Esophagus muscularis mucosa (tissue), 4 donors: ENCODE data around the gene DNMBP. TPM values are rescaled to one million over a fixed set of nuclear protein-coding genes. Genes with fewer than 3 reads are reported as not detected.

Experiments
- DNase-seq: peaks from one replicate; pipeline ENCODE4 v3.0.0-alpha.2; 2017; ENCODE audit errors: extremely low spot score
- H3K27ac ChIP-seq, 4 donors: fragments of 200-600 bp; sonication (generic); replicated peaks in 1 of 4; 1 replicate in 3 of 4; 2 replicates in 1 of 4; pipeline ENCODE4 v1.5.1; 2016 to 2019; ENCODE audit warnings: mild to moderate bottlenecking in 1 of 4
- H3K27me3 ChIP-seq, 4 donors: fragments of 200-600 bp; sonication (generic); one replicate each; pipeline versions ENCODE4 v1.5.1 to v1.6.0; 2016 to 2019
- H3K36me3 ChIP-seq, 4 donors: fragments of 200-600 bp; sonication (generic); one replicate each; pipeline ENCODE4 v1.5.1; 2016 to 2019
- H3K4me1 ChIP-seq, 4 donors: fragments of 200-600 bp; sonication (generic); one replicate each; pipeline ENCODE4 v1.5.1; 2016 to 2019
- H3K4me3 ChIP-seq, 4 donors: fragments of 200-600 bp; sonication (generic); 1 replicate in 2 of 4; 2 replicates in 2 of 4; pipeline ENCODE4 v1.5.1; 2016 to 2019; ENCODE audit warnings: mild to moderate bottlenecking in 4 of 4, moderate library complexity in 1 of 4
- H3K9me3 ChIP-seq, 4 donors: fragments of 200-600 bp; sonication (generic); 1 replicate in 3 of 4; 2 replicates in 1 of 4; pipeline ENCODE4 v1.5.1; 2016 to 2019
- CTCF ChIP-seq, 3 experiments: fragments of 200-600 bp in 2 of 3; fragments of 450-650 bp in 1 of 3; sonication (generic) in 2 of 3; IDR thresholded peaks; one replicate each; pipeline ENCODE4 v1.5.1; 2017 to 2019; ENCODE audit warnings: antibody characterized with exemption in 3 of 3, mild to moderate bottlenecking in 2 of 3, moderate library complexity in 1 of 3
- EP300 ChIP-seq: sonication (generic); formaldehyde crosslinking; IDR thresholded peaks from one replicate; pipeline ENCODE4 v1.6.1; 2017; ENCODE audit warnings: antibody characterized with exemption
- POLR2A ChIP-seq: fragments of 450-650 bp; IDR thresholded peaks from one replicate; pipeline ENCODE4 v1.6.1; 2017; ENCODE audit warnings: antibody characterized with exemption, moderate library complexity, mild to moderate bottlenecking, low read depth
- POLR2AphosphoS5 ChIP-seq, 2 donors: sonication (generic); formaldehyde crosslinking; IDR thresholded peaks; one replicate each; pipeline ENCODE4 v1.6.1; 2017; ENCODE audit warnings: antibody characterized with exemption in 2 of 2
- WGBS: methylation state at CpG from one replicate; pipeline ENCODE4 v1.1.5; 2018; 5-methylcytosine and 5-hydroxymethylcytosine counted together
- intact Hi-C: fragments of 100-400 bp; cut with DNase I; formaldehyde crosslinking; loops from one replicate; pipeline ENCODE4 v1.15.1; 2023
- total RNA-seq, 4 donors: library from RNA; depleted of rRNA; stranded (reverse); fragments of >200 nt; gene quantifications; one replicate each; pipeline versions ENCODE4 v1.1.0 to v1.2.1, GENCODE V29; 2016

DNMBP gene
- total RNA-seq, 4 donors from 2014 or later: 14.5 to 21.6 (median 17.4) TPM

GRCh38 chr10:99860466-99860865 is 149.3 kb downstream of the DNMBP start:
- H3K27me3 ChIP-seq: no peaks in the 10 kb centered on the region
- intact Hi-C loops: no loop called here
- H3K27ac ChIP-seq: no peak overlapping the region
- no peaks in the 10 kb centered on the region for H3K4me1 ChIP-seq
- WGBS: 95% methylated on average over 8 of the region's 8 CpGs
- H3K9me3 ChIP-seq: no peaks in the 10 kb centered on the region
- TF ChIP-seq EP300: no peak
- TF ChIP-seq POLR2AphosphoS5 (IDR thresholded peaks at IDR 0.05): no peak
- no peak for TF ChIP-seq CTCF (IDR thresholded peaks at IDR 0.05)
- TF ChIP-seq POLR2A: no peak
- H3K4me3 ChIP-seq: no peak overlapping the region
- DNase-seq: no peak
- H3K36me3 ChIP-seq: no peaks in the 10 kb centered on the region

GRCh38 chr10:99859585-99859984 is 150.2 kb downstream of the DNMBP start:
- WGBS: 49% methylated on average over 5 of the region's 5 CpGs
- intact Hi-C loops: no loop called here
- DNase-seq: no peak
- no peaks in the 10 kb centered on the region for H3K36me3 ChIP-seq
- TF ChIP-seq EP300 (no peak), CTCF (IDR thresholded peaks at IDR 0.05) (peak in 1 of 3 experiments; percentile 9)
- no peak overlapping the region for H3K4me3 ChIP-seq
- H3K9me3 ChIP-seq: no peaks in the 10 kb centered on the region
- H3K27ac ChIP-seq: no peak overlapping the region
- H3K4me1 ChIP-seq: peaks cover 0 to 4% (median 0%) of the 10 kb centered on the region in 4 donors
- no peaks in the 10 kb centered on the region for H3K27me3 ChIP-seq

- no peak overlapping the region for H3K4me3 ChIP-seq
- H3K27me3 ChIP-seq: no peaks in the 10 kb centered on the region
- H3K9me3 ChIP-seq: no peaks in the 10 kb centered on the region
- H3K27ac ChIP-seq: no peak overlapping the region
- no peaks in the 10 kb centered on the region for H3K36me3 ChIP-seq
- 88% methylated on average over 8 of the region's 8 CpGs for WGBS
- no peak for DNase-seq
- intact Hi-C loops: no loop called here
- H3K4me1 ChIP-seq: peaks cover 0 to 4% (median 0%) of the 10 kb centered on the region in 4 donors
- no peak for TF ChIP-seq CTCF (IDR thresholded peaks at IDR 0.05)
- TF ChIP-seq POLR2A: no peak
- TF ChIP-seq EP300: no peak
- TF ChIP-seq POLR2AphosphoS5 (IDR thresholded peaks at IDR 0.05): no peak
Measured at GRCh38 chr10:99858849-99859248, 150.9 kb downstream of the DNMBP start.

- Histone ChIP-seq H3K27ac (no peak overlapping the region), H3K36me3 (no peaks in the 10 kb centered on the region), H3K4me3 (no peak overlapping the region), H3K4me1 (peaks cover 0 to 4% (median 2%) of the 10 kb centered on the region in 4 donors), H3K9me3 (no peaks in the 10 kb centered on the region), H3K27me3 (no peaks in the 10 kb centered on the region)
- intact Hi-C loops: no loop called here
- WGBS: 91% methylated on average over 8 of the region's 8 CpGs
- TF ChIP-seq EP300: no peak
- no peak for TF ChIP-seq POLR2AphosphoS5 (IDR thresholded peaks at IDR 0.05)
- no peak for TF ChIP-seq POLR2A
- TF ChIP-seq CTCF (IDR thresholded peaks at IDR 0.05): no peak
- no peak for DNase-seq
Measured at GRCh38 chr10:99855479-99856071, 154.2 kb downstream of the DNMBP start.

GRCh38 chr10:99854860-99855259 is 154.9 kb downstream of the DNMBP start:
- Histone ChIP-seq H3K4me1 (peaks cover 4 to 12% (median 5%) of the 10 kb centered on the region in 4 donors), H3K9me3 (no peaks in the 10 kb centered on the region), H3K36me3 (no peaks in the 10 kb centered on the region), H3K27ac (no peak overlapping the region), H3K4me3 (no peak overlapping the region), H3K27me3 (no peaks in the 10 kb centered on the region)
- intact Hi-C loops: no loop called here
- WGBS: 24% methylated on average over 6 of the region's 6 CpGs
- TF ChIP-seq EP300 (no peak), CTCF (IDR thresholded peaks at IDR 0.05) (peak; percentile 33 to 53 (median 40))
- DNase-seq: no peak
